PC-9 (cell line): ENCODE measurements around the gene DPP10. TPM values are rescaled to one million over a fixed set of nuclear protein-coding genes. Genes with fewer than 3 reads are reported as not detected.
"Not testable (repeated sequence)": the region's sequence is repeated elsewhere in the genome, so short reads cannot be mapped to it uniquely, and the experiment has no call there.

Source experiments
- BruUV-seq: library from RNA; stranded (reverse); fragments of 400-500 nt; replicated peaks from 2 replicates; lab custom pipeline; 2021; lab: Mats Ljungman, UMichigan
- CTCF ChIA-PET: fragments of 300-600 bp; sonication (Branson Sonifier 250); formaldehyde crosslinking; loops from one replicate; lab custom pipeline; 2022; ENCODE audit warnings: antibody characterized with exemption; lab: Charles Lee
- POLR2A ChIA-PET: fragments of 300-600 bp; sonication (Branson Sonifier 250); formaldehyde crosslinking; loops from one replicate; lab custom pipeline; 2022; ENCODE audit warnings: antibody characterized with exemption; ENCODE audit not compliant: unreplicated experiment; lab: Charles Lee
- DNase-seq, 2 experiments: peaks; one replicate each; pipeline versions ENCODE4 v3.0.0 to v3.0.0-alpha.2; 2015 to 2022; ENCODE audit warnings: mixed read lengths in 1 of 2
- H2AFZ ChIP-seq: fragments of 200-600 bp; sonication (generic); 2 replicates; pipeline ENCODE4 v1.8.1; 2017; ENCODE audit warnings: antibody characterized with exemption
- H3F3A ChIP-seq: fragments of 200-600 bp; sonication (generic); 2 replicates; pipeline ENCODE4 v1.8.1; 2017; ENCODE audit warnings: antibody characterized with exemption, mild to moderate bottlenecking, low read depth; ENCODE audit not compliant: insufficient read depth
- H3K27ac ChIP-seq: fragments of 200-600 bp; sonication (generic); 2 replicates; pipeline ENCODE4 v1.6.1; 2016; ENCODE audit warnings: mixed run types
- H3K27me3 ChIP-seq: fragments of 200-600 bp; sonication (generic); 2 replicates; pipeline ENCODE4 v1.6.1; 2016; ENCODE audit warnings: low read depth, mixed run types; ENCODE audit not compliant: insufficient read depth
- H3K36me3 ChIP-seq: fragments of 200-600 bp; sonication (generic); 2 replicates; pipeline ENCODE4 v1.6.1; 2016; ENCODE audit warnings: low read depth, mixed run types
- H3K4me1 ChIP-seq: fragments of 200-600 bp; sonication (generic); replicated peaks from 2 replicates; pipeline ENCODE4 v1.6.1; 2016; ENCODE audit warnings: mixed run types; ENCODE audit not compliant: insufficient read depth
- H3K4me2 ChIP-seq: fragments of 200-600 bp; sonication (generic); 2 replicates; pipeline ENCODE4 v1.6.1; 2017; ENCODE audit warnings: mixed run types
- H3K4me3 ChIP-seq: fragments of 200-600 bp; sonication (generic); 2 replicates; pipeline ENCODE4 v1.6.1; 2016; ENCODE audit warnings: mixed run types
- H3K79me2 ChIP-seq: fragments of 200-600 bp; sonication (generic); 2 replicates; pipeline ENCODE4 v1.6.1; 2017; ENCODE audit warnings: low read depth, mixed run types
- H3K9me2 ChIP-seq: fragments of 200-600 bp; sonication (generic); 2 replicates; pipeline ENCODE4 v1.8.1; 2017; ENCODE audit warnings: mild to moderate bottlenecking; ENCODE audit not compliant: insufficient read depth
- H3K9me3 ChIP-seq: fragments of 200-600 bp; sonication (generic); 2 replicates; pipeline ENCODE4 v1.8.1; 2016; ENCODE audit warnings: low read depth; ENCODE audit not compliant: insufficient read depth
- H4K20me1 ChIP-seq: fragments of 200-600 bp; sonication (generic); 2 replicates; pipeline ENCODE4 v1.8.1; 2017; ENCODE audit not compliant: insufficient read depth
- EZH2 ChIP-seq: fragments of 200-600 bp; sonication (generic); IDR thresholded peaks from 2 replicates; pipeline ENCODE4 v1.8.0; 2017; ENCODE audit warnings: antibody characterized with exemption, low read depth
- intact Hi-C: fragments of 100-400 bp; cut with micrococcal nuclease; formaldehyde crosslinking; loops from one replicate; pipeline ENCODE4 v1.10.0; 2022; ENCODE audit not compliant: unreplicated experiment
- total RNA-seq: library from RNA; stranded (reverse); gene quantifications from 2 replicates; pipeline ENCODE4 v1.2.3, GENCODE V29; 2021
- TF ChIP-seq, protein P1 (sequence below): fragments of 200-600 bp; sonication (generic); conservative IDR thresholded peaks from 2 replicates; pipeline ENCODE4 v1.6.1; 2017; ENCODE audit warnings: mixed run types, antibody characterized with exemption, mild to moderate bottlenecking, moderate library complexity

The DPP10 gene
- total RNA-seq, 1 experiment from 2014 or later, result not detected

DNA sequence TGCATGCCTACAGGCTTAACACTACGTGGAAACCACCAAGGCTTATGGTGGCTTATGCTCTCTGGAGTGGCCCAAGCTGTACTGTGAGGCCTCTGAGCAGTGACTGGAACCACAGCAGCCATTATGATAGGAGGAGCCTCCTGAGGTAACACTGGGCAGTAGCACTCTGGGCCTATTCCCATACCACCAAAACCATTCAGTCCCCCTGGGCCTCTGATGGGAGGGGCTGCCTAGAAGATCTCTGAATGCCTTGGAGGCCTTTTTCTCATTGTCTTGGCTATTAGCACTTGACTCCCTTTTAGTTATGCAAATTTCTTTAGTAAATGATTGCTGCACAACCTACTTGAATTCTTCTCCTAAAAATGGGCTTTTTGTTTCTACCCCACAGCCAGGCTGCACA, 985.0 kb downstream of the DPP10 start:
- ChIA-PET POLR2A (no interaction called here), CTCF (no interaction called here)
- Histone ChIP-seq H2AFZ (no peak overlapping the region), H3K4me3 (no peak overlapping the region), H3K27ac (no peak overlapping the region), H3K4me1 (no peaks in the 10 kb centered on the region), H3F3A (no peaks in the 10 kb centered on the region), H3K4me2 (no peak overlapping the region), H3K9me3 (no peaks in the 10 kb centered on the region), H3K79me2 (no peaks in the 10 kb centered on the region), H4K20me1 (no peaks in the 10 kb centered on the region), H3K36me3 (no peaks in the 10 kb centered on the region), H3K9me2 (no peaks in the 10 kb centered on the region), H3K27me3 (0 out of 2 replicates have a peak, but pooled peaks cover 2% of the 10 kb centered on the region)
- no TSS peak for BruUV-seq
- no peak for DNase-seq
- intact Hi-C loops, result no loop called here
- TF ChIP-seq, protein P1, sequence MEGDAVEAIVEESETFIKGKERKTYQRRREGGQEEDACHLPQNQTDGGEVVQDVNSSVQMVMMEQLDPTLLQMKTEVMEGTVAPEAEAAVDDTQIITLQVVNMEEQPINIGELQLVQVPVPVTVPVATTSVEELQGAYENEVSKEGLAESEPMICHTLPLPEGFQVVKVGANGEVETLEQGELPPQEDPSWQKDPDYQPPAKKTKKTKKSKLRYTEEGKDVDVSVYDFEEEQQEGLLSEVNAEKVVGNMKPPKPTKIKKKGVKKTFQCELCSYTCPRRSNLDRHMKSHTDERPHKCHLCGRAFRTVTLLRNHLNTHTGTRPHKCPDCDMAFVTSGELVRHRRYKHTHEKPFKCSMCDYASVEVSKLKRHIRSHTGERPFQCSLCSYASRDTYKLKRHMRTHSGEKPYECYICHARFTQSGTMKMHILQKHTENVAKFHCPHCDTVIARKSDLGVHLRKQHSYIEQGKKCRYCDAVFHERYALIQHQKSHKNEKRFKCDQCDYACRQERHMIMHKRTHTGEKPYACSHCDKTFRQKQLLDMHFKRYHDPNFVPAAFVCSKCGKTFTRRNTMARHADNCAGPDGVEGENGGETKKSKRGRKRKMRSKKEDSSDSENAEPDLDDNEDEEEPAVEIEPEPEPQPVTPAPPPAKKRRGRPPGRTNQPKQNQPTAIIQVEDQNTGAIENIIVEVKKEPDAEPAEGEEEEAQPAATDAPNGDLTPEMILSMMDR, result no peak
- no peak for TF ChIP-seq EZH2

DNA sequence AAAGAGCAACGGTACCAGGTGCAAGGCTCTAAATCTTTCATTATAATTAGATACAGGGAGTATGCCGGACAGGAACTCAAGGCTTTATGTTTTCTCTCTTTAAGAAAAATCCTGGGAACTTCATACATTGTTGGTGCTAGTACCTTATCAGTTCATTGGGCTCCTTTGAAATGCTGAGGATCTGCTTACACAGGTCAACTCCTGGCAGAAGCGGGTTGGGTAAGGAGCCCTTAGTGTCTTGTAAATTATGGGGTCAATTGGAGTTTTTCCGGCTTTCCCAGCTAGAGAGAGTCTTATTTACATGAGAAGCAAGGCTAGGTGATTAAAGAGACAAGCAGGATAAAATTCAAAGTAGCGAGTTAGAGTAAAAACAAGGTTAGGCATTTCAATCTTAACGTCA, 998.3 kb downstream of the DPP10 start:
- H3K27me3 ChIP-seq, intact Hi-C loops, BruUV-seq, H3K4me3 ChIP-seq, H4K20me1 ChIP-seq, H3K27ac ChIP-seq, H2AFZ ChIP-seq, POLR2A ChIA-PET, H3F3A ChIP-seq, H3K9me3 ChIP-seq, H3K9me2 ChIP-seq, H3K4me2 ChIP-seq, H3K36me3 ChIP-seq, CTCF ChIA-PET, H3K4me1 ChIP-seq, H3K79me2 ChIP-seq, DNase-seq: not testable (repeated sequence)

GRCh38 chr2:115443539-115444185, 1001.2 kb downstream of the DPP10 start:
- POLR2A ChIA-PET, result no interaction called here
- no peak for DNase-seq
- no peak overlapping the region for H3K4me3 ChIP-seq
- no peaks in the 10 kb centered on the region for H3K4me1 ChIP-seq
- H3K36me3 ChIP-seq, result no peaks in the 10 kb centered on the region
- no peaks in the 10 kb centered on the region for H3K9me2 ChIP-seq
- BruUV-seq, result no TSS peak
- no peak overlapping the region for H3K27ac ChIP-seq
- H3K9me3 ChIP-seq, result no peaks in the 10 kb centered on the region; the same call in 1 of the 2 replicates
- TF ChIP-seq, protein P1, result no peak
- TF ChIP-seq EZH2, result no peak
- no peaks in the 10 kb centered on the region for H3K27me3 ChIP-seq
- no peak overlapping the region for H3K4me2 ChIP-seq
- H3F3A ChIP-seq, result no peaks in the 10 kb centered on the region
- H2AFZ ChIP-seq, result no peak overlapping the region
- intact Hi-C loops, result no loop called here
- CTCF ChIA-PET, result no interaction called here
- no peaks in the 10 kb centered on the region for H3K79me2 ChIP-seq
- no peaks in the 10 kb centered on the region for H4K20me1 ChIP-seq

DNA sequence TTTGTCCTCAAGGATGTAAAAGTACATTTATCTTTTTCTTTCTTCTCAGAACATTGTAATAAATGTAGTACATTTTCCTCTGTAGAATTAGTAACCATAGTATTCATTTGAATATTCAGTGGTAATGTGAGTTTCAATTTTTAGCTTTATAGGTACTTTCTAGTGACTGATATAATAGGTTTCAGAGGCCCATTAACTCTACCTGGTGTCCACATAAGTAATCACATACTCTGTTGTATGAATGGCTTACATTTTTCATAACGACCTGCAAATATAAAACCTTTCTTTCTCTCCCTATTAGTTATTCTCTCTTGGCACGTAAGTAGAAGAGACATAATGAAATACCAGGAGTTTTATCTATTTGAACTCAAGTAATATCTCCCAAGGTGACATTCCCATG, 1017.6 kb downstream of the DPP10 start:
- intact Hi-C loops, result no loop called here
- no peak overlapping the region for H3K27ac ChIP-seq
- no TSS peak for BruUV-seq
- no peak for DNase-seq
- no peak overlapping the region for H3K4me2 ChIP-seq
- no peaks in the 10 kb centered on the region for H3F3A ChIP-seq
- H3K36me3 ChIP-seq, result no peaks in the 10 kb centered on the region
- no peak overlapping the region; the same call in 1 of the 2 replicates for H2AFZ ChIP-seq
- no peaks in the 10 kb centered on the region for H3K9me3 ChIP-seq
- no peaks in the 10 kb centered on the region for H4K20me1 ChIP-seq
- H3K79me2 ChIP-seq, result no peaks in the 10 kb centered on the region
- ChIA-PET POLR2A (no interaction called here), CTCF (no interaction called here)
- no peaks in the 10 kb centered on the region for H3K4me1 ChIP-seq
- H3K27me3 ChIP-seq, result no peaks in the 10 kb centered on the region
- no peaks in the 10 kb centered on the region for H3K9me2 ChIP-seq
- TF ChIP-seq, protein P1, result no peak
- TF ChIP-seq EZH2, result no peak
- no peak overlapping the region for H3K4me3 ChIP-seq
